Right renal cortex interstitium (tissue), 3 donors: ENCODE data around the gene LRP1B. TPM values are rescaled to one million over a fixed set of nuclear protein-coding genes. Genes with fewer than 3 reads are reported as not detected.
"Not testable (repeated sequence)": the region's sequence is repeated elsewhere in the genome, so short reads cannot be mapped to it uniquely, and the experiment has no call there.

Experiments
- DNase-seq, 3 donors: peaks; one replicate each; pipeline ENCODE4 v3.0.0-alpha.2; 2013; ENCODE audit warnings: low read depth in 3 of 3, low spot score in 2 of 3
- polyA plus RNA-seq, 3 donors: library from polyadenylated mRNA; unstranded; fragments of 120-200 nt; gene quantifications; one replicate each; pipeline ENCODE4 v1.2.1, GENCODE V29; 2013; ENCODE audit not compliant: insufficient read length in 3 of 3

LRP1B gene
- polyA plus RNA-seq, 3 donors: 0.85 to 0.90 (median 0.88) TPM

GRCh38 chr2:140348826-140349225 lies 1782.0 kb downstream of the LRP1B start:
- no peak for DNase-seq

GRCh38 chr2:140344838-140345237 lies 1786.0 kb downstream of the LRP1B start:
- no peak for DNase-seq

DNA sequence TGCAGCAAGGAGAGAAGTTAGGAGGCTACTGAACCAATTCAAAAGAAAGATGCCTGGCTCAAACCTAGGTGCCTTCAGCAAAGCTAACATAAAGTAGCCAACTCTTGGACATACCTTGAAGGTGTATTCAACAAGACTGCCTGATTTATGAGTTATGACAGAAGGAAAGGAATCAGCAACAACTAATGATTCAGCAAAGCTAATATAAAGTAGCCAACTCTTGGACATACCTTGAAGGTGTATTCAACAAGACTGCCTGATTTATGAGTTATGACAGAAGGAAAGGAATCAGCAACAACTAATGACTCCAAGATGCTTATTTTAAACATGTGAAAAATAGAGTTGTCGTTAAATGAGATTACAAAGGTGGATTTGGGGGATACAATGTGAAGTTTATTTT lies 1786.5 kb downstream of the LRP1B start:
- DNase-seq: not testable (repeated sequence)

- no peak for DNase-seq
Observed at GRCh38 chr2:140338795-140339194, 1792.0 kb downstream of the LRP1B start.

DNA sequence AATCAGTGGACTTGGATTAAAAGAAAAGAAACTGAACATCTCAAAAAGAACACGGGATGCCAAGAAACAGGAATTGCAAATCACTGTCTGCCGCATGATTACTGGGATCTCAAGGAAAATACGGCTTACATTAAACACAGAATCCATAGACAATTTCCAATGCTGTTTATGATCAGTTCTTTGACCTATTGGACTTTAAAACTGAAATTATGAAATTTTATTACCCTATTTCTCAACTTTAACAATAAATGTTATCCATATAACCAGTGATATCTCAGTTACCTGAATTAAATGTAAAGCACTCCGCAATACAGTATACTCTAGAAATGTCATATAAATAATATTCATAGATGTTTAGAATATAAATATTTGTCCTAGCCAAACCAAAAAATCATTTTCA lies 1793.8 kb downstream of the LRP1B start:
- no peak for DNase-seq

DNA sequence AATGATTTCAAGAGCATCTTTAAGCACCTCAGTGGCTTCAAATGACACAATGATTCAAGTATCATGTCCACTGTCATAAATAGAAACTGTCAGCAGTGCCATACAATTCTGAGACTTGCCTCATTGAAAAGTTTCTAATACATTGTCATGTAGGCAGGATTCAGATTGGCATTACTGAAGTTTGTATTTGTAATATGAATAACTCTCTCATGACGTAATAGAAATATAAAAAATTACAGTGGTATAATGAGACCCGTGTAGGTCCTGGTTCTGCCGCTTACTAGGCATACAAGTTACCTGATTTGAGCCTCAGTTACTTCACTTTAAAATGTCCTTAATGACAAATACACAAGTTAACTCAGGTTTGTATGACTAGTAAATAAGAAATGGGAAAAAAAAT lies 1814.5 kb downstream of the LRP1B start:
- DNase-seq: no peak

DNA sequence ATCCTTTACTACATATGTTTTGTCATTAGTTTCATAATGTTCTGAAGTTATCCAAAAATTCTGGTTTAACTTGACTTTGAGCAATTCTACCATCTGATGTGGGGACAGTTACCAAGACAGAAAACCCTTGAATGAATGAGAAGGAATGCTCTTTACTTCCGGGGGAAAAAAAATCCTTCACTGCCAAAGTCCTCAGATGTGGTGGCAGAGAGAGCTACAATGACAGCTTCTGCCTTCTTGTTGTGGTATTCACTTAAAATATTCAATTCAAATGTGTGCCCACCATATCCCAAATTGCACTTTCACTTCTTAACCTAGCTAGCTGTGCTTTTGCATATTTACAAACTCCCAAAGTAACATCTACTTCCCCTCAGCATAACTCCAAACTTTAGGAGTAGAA lies 1818.9 kb downstream of the LRP1B start:
- DNase-seq: no peak

GRCh38 chr2:140308706-140309105 lies 1822.1 kb downstream of the LRP1B start:
- DNase-seq: no peak

DNA sequence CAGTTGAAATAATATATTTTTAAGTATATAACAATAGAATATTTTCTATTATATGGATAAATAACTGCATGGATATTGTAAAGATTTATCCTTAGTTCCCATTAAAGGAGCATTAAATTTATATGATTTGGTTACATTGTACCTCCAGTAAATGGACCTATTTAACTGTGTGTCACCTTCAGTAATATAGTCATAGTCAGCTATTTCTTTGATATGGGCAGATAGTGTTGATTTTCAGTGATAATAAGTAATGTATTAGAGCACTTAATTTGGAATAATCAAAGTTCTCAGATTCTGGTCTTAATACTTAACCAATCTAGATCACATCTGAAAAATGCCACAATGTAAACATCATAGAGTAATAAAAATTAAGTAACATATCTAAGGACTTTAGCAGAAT lies 1823.3 kb downstream of the LRP1B start:
- DNase-seq: no peak

DNA sequence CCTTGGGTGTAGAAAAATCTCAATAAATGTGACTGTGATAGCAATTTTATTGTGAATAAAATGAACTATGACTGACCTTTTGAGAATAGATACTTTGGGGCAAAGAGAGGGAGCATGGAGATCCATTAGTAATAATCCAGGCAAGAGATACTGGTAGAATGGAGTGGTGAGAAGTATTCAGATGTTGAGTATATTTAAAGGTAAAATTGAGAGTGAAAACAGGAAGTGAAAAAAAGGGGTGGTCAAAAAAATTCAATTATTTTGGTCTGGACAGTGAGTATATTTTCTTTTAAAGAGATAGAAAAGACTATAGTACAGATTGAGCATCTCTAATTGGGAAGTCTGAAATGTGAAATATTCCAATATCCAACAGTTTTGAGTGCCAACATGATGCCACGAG lies 1835.0 kb downstream of the LRP1B start:
- DNase-seq: no peak

GRCh38 chr2:140288726-140289125 lies 1842.1 kb downstream of the LRP1B start:
- DNase-seq: no peak

GRCh38 chr2:140288213-140288612 lies 1842.6 kb downstream of the LRP1B start:
- no peak for DNase-seq

DNA sequence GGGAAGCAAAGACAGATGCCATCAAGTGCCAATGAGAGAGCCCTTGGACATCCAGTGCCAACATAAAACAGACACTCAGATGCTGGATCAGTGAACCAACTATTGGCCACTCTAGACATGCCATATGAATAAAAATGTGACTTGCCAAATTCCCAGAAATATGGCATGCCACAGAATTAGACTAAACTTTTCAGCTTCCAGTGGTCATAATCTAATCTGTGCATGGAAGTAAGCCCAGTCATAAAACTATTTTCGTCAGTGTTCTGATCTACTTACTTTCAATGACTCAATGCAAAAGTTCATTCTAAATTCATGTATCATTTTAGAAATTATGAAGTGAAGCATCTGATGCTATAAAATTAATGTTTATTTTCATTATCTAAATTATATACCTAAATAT lies 1844.4 kb downstream of the LRP1B start:
- no peak for DNase-seq

- DNase-seq: not testable (repeated sequence)
Observed at GRCh38 chr2:140277344-140277743, 1853.5 kb downstream of the LRP1B start.

DNA sequence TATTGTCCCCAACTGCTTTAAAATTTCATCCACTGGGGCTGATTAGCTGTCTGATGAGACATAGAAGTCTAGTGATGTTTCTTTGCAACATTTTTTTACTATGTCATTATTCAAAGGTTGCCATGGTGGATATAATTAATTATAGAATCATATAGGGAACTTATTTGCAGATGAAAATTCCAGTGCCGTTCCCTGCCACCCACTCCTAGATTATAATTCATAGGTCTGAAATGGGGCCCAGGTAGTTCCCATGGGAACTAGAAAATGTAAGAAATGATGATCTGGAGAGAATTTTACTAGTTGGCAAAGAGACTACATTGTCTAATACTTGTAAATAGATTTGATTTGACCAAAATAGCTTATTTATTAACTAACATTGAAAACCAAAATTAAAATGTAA lies 1854.2 kb downstream of the LRP1B start:
- no peak for DNase-seq

DNA sequence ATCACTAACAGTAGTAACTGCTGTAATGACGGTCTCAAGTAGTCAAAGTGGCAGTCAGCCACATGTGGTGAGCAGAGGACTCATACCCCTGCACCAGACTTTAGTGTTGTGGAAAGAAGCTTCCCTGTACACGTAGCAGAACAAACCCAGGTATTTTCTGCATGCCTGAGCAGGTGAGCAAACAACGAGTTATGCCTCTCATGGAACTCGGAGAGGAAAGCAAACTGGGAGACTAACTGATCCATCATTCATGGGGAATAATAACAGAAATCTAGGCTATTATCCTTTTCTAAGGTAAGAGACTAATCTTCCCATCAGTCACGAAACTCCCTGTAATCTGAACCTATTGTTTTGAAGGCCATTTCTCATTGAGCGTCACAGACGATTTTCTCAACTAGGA lies 1855.4 kb downstream of the LRP1B start:
- no peak for DNase-seq

DNA sequence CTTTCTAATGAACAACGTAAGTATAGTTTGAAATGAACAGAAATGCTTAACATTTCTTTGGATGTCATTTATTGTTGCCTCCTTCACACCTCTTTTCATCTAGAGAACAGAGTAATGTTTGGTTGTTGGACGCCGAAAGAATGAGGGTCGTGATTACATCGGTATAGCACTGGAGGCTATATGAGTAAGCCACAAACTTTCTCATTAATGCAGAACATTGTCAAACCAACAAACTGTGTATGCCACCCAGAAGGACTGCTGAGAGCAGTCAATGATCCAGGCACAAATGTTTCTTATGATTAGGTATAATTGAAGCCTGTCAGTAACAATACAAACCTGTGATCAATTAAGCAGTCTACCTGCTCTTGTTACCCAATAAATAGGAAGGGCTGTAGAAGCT lies 1855.9 kb downstream of the LRP1B start:
- no peak for DNase-seq

DNA sequence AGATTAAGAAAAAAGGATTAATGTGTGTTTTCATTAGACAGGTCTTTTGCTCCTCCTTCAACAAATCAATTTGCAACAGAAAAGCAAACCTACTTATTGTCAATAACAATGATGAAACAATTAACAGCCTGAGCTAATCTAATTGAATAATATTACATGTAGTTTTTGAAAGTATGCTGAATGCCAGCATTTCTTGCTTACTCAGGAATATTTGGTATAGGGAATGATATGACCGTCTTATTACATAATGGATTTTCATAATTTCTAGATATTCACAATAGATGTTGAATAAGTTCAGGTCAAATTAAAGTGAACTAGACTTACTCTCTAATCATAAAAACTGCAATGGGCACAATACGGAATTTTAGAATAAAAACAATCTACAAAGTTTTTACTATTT lies 1856.9 kb downstream of the LRP1B start:
- DNase-seq: no peak

- DNase-seq: no peak
Observed at GRCh38 chr2:140273408-140273807, 1857.4 kb downstream of the LRP1B start.

GRCh38 chr2:140270224-140270623 lies 1860.6 kb downstream of the LRP1B start:
- DNase-seq: no peak

GRCh38 chr2:140269000-140269399 lies 1861.8 kb downstream of the LRP1B start:
- peak in 1 of 3 donors; percentile 13 for DNase-seq

GRCh38 chr2:140262908-140263307 lies 1867.9 kb downstream of the LRP1B start:
- no peak for DNase-seq

DNA sequence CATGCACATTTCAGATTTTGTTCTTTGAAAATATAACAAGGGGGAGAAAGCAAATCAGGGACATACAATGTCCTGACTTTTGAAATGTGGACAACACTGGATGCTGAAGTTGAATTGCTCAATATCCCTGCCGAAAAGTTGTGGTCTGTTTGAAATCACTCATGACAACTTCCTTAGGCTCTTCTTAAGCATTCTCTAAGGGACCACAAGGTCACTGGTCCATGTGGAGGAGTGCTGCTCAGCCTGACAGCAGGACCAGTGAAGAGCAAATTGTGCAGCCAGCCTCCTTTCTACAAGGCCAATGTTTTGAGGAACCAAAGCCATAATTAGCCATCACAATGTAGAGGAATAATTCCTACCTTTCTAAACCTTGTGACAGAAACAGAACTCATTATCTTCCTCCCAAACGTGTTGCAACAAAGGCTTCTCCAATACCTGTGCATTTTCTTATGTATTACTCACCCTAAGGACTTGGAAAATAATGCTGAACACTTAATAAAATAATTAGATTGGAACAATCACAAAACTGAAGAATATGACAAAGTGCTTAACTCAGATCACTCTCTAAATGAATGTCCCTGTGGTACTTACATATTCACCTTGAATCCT lies 1873.0 kb downstream of the LRP1B start:
- DNase-seq: no peak
